Fibroblast of villous mesenchyme (primary cell): Measurements from ENCODE around the gene REPIN1. TPM values are rescaled to one million over a fixed set of nuclear protein-coding genes. Genes with fewer than 3 reads are reported as not detected.

Source experiments
- DNase-seq: peaks from one replicate; pipeline ENCODE4 v3.0.0-alpha.2; 2010; ENCODE audit warnings: low read depth
- H3K4me3 ChIP-seq: 2 replicates; pipeline ENCODE4 v1.5.1; 2011; ENCODE audit warnings: low read depth, mild to moderate bottlenecking, low read length
- CTCF ChIP-seq: IDR thresholded peaks from 2 replicates; pipeline ENCODE4 v1.5.1; 2012; ENCODE audit warnings: low read depth, mild to moderate bottlenecking, low read length; ENCODE audit not compliant: insufficient read depth
- total RNA-seq: library from RNA; depleted of rRNA; stranded (reverse); fragments of >200 nt; gene quantifications from 2 replicates; pipeline ENCODE4 v1.2.3, GENCODE V29; 2012

REPIN1 gene
- total RNA-seq, 1 donor, result 98.4 TPM

DNA sequence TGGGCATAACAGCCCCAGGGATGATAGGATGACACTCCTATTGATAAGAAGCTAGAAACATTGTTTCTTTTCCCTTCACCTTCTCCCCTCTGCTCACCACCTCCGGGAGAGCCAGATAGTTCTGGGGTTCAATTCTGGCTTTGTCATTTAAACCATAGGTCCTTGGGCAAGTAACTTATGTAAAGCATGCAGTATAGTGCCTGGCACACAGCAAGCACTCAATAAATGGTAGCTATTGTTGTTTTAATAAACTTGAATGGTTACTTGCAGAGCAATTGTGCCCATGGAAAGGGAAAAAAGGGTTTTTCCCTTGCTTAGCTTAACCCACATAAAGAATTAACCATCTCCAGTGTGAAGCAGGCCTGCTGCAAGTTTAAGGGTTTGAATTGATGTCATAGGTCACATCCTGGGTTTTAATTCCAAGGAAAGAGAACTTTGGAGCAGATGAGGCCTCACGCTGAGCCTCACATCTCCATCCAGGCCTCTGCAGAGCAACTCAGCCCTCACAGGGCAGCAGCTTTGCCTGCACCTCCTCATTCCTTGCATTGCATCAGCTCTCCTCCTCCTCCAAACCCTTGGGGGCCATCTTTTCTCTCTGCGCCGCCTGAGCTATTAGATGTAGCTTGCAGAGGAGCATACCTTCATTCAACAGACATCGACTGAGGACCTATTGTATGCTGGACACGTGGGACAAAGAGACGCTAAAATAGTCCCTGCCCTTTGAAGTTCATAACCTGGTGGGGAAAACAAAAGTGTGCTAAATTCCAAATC is 33.4 kb downstream of the REPIN1 start:
- H3K4me3 ChIP-seq, result no peak overlapping the region
- TF ChIP-seq CTCF, result no peak
- DNase-seq, result no peak

- no peak for DNase-seq
- no peak for TF ChIP-seq CTCF
- H3K4me3 ChIP-seq, result no peak overlapping the region
Observed at GRCh38 chr7:150402671-150403321, 34.2 kb downstream of the REPIN1 start.

GRCh38 chr7:150403376-150404171 is 35.0 kb downstream of the REPIN1 start:
- DNase-seq, result no peak
- no peak overlapping the region for H3K4me3 ChIP-seq
- TF ChIP-seq CTCF, result no peak

DNA sequence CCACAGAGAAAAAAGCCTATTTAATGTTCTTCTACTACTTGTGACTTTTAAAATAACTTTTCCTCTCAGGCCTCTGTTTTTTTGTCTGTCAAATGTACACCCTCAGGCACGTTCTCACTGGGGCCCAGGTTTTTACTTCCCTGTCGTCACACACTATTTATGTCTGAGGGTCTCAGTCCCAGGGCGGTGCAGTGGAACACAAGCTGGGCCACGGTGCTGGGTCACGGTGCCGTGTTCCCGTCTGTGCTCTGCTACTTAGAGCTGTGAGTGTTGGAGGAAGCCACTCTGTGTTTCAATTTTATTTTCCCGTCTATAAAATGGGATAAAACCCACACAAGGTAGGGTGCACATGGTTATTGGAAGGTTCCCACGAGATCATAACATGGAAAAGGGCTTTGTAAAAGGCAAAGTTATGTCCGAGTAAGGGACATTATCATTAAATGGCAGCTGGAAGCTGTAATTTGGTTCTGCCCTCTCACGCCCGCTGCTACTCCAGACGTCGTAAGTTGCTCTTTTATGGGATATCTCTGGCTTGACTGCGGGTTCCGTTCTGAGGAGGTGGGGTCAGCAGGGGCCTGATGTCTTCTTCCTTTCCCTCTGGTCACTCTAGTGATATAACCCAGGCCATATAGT is 35.7 kb downstream of the REPIN1 start:
- DNase-seq, result peak; percentile 70

DNA sequence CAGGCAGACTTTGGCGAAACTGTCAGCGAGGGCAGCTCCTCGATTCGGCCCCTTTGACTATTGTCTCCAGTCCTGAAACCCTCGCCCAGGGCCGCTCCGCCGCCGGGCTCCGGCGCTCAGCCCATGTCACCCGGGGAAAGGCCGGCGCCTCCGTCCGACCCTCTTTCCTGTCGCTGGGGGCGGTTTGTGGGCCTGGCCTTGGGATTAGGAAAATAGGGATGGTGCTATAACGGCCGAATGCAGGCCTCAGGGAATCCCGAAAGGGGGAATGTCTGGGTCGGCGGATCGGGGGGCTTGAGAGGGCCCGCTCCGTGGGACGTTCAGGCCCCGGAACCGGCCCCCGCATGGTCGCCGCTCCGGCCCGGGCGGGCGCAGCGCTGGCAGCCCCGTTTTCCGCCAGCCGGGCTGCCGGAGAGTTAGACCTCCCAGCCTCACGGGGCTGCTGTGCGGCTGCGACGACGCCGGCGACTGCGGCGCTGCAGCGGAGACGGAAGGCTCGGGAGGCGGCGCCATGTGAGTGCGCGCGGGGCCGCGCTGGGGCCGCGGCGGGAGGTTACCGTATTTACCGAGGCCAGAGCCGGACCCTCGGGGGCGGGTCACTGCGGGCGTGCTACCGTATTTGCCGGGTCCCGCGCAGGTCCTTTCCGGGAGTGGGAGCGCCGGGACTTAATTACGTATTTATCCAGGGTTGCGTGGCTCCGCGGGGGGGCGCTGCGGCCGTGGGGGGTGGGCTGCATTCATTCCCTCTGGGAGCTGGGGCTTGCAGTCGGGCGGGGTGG is 36.4 kb downstream of the REPIN1 start:
- TF ChIP-seq CTCF, result no peak
- H3K4me3 ChIP-seq, result peak overlapping the region; percentile 76
- DNase-seq, result peak; percentile 92

More for the DNA sequence above, 35.7 kb downstream of the REPIN1 start:
- no peak for TF ChIP-seq CTCF
- H3K4me3 ChIP-seq, result peak overlapping the region; percentile 76
